GM12801 (cell line): ENCODE data around the gene CAMK2D.

Experiments used
- CTCF ChIP-seq: IDR thresholded peaks from one replicate; pipeline ENCODE4 v1.5.1; 2011; ENCODE audit warnings: control low read depth; ENCODE audit not compliant: insufficient read length; ENCODE audit errors: extremely low read depth

The CAMK2D gene

GRCh38 chr4:113750734-113751133, 10.8 kb downstream of the CAMK2D start:
- no peak for TF ChIP-seq CTCF

GRCh38 chr4:113750296-113750695, 11.2 kb downstream of the CAMK2D start:
- TF ChIP-seq CTCF, result no peak

GRCh38 chr4:113749178-113749577, 12.4 kb downstream of the CAMK2D start:
- no peak for TF ChIP-seq CTCF

GRCh38 chr4:113747949-113748348, 13.6 kb downstream of the CAMK2D start:
- no peak for TF ChIP-seq CTCF

- no peak for TF ChIP-seq CTCF
Measured at GRCh38 chr4:113745711-113746110, 15.8 kb downstream of the CAMK2D start.

- no peak for TF ChIP-seq CTCF
Measured at GRCh38 chr4:113744667-113745240, 16.8 kb downstream of the CAMK2D start.

GRCh38 chr4:113743690-113744089, 17.8 kb downstream of the CAMK2D start:
- no peak for TF ChIP-seq CTCF
